A549 (cell line): ENCODE data around the gene ALG14. TPM values are rescaled to one million over a fixed set of nuclear protein-coding genes. Genes with fewer than 3 reads are reported as not detected.
"Not testable (repeated sequence)": the region's sequence is repeated elsewhere in the genome, so short reads cannot be mapped to it uniquely, and the experiment has no call there.

Source experiments
- ATAC-seq, 2 experiments: fragments of 200-7000 bp in 1 of 2; fragments of >200 bp in 1 of 2; cut with Nextera tagmentation in 1 of 2; cut with Tn5 transposase in 1 of 2; 3 replicates each; pipeline versions ENCODE4 v1.8.0 to v1.9.1; 2018 to 2020; ENCODE audit warnings: mild to moderate bottlenecking in 1 of 2, moderate library complexity in 1 of 2
- CTCF ChIA-PET: fragments of 300-600 bp; sonication (Branson Sonifier 250); formaldehyde crosslinking; extraction: SDS; loops from one replicate; lab custom pipeline; 2021; ENCODE audit warnings: antibody characterized with exemption, inconsistent platforms; lab: Yijun Ruan, JAX
- POLR2A ChIA-PET: fragments of 350-600 bp; formaldehyde crosslinking; extraction: SDS; loops from one replicate; lab custom pipeline; 2021; ENCODE audit warnings: antibody characterized with exemption, inconsistent platforms; lab: Yijun Ruan, JAX
- DNase-seq, 2 experiments: peaks; one replicate each; pipeline versions ENCODE4 v3.0.0 to v3.0.0-alpha.2; 2011 to 2016; ENCODE audit warnings: low read depth in 1 of 2, low spot score in 1 of 2
- FAIRE-seq: peaks from 2 replicates; lab custom pipeline; 2011; peaks lifted over from hg19 to GRCh38; lab: Jason Lieb, UNC
- H3K27ac ChIP-seq, 2 experiments: fragments of >200 bp; sonication (Bioruptor Twin); formaldehyde crosslinking; 3 replicates each; pipeline ENCODE4 v1.5.1; 2016 to 2017
- H3K4me1 ChIP-seq: fragments of >200 bp; sonication (Bioruptor Twin); formaldehyde crosslinking; 3 replicates; pipeline ENCODE4 v1.6.1; 2016
- H3K4me2 ChIP-seq: fragments of >200 bp; sonication (Bioruptor Twin); formaldehyde crosslinking; 3 replicates; pipeline ENCODE4 v1.6.1; 2016
- H3K4me3 ChIP-seq: fragments of >200 bp; sonication (Bioruptor Twin); formaldehyde crosslinking; 3 replicates; pipeline ENCODE4 v1.5.1; 2016
- H3K9me3 ChIP-seq: fragments of >200 bp; sonication (Bioruptor Twin); formaldehyde crosslinking; 3 replicates; pipeline ENCODE4 v1.6.1; 2016
- BHLHE40 ChIP-seq: IDR thresholded peaks from 2 replicates; pipeline ENCODE4 v1.6.1; 2012; ENCODE audit warnings: low read depth, low read length, inconsistent platforms
- CEBPB ChIP-seq, 2 experiments: fragments of >200 bp in 1 of 2; sonication (Bioruptor Twin) in 1 of 2; formaldehyde crosslinking in 1 of 2; IDR thresholded peaks; 2 replicates each; pipeline ENCODE4 v1.6.1; 2012 to 2016
- CHD2 ChIP-seq: fragments of 150-350 bp; IDR thresholded peaks from 2 replicates; pipeline ENCODE4 v1.6.1; 2014; ENCODE audit warnings: low read length; ENCODE audit not compliant: partially characterized antibody
- EHMT2 ChIP-seq: fragments of 200-600 bp; sonication (generic); IDR thresholded peaks from 2 replicates; pipeline ENCODE4 v1.6.1; 2016; ENCODE audit warnings: antibody characterized with exemption, low read depth, mild to moderate bottlenecking, moderate library complexity
- ESRRA ChIP-seq: fragments of 150-350 bp; IDR thresholded peaks from 2 replicates; pipeline ENCODE4 v1.6.1; 2014; ENCODE audit warnings: mild to moderate bottlenecking, low read length, borderline replicate concordance
- HDAC2 ChIP-seq: fragments of 200-600 bp; sonication (generic); IDR thresholded peaks from 2 replicates; pipeline ENCODE4 v1.6.1; 2016
- HOXB13 ChIP-seq: fragments of 250-450 bp; sonication (Bioruptor Pico); IDR thresholded peaks from 2 replicates; pipeline ENCODE4 v1.5.0; 2020; ENCODE audit warnings: low read depth, mild to moderate bottlenecking, moderate library complexity
- JUN ChIP-seq, 2 experiments: fragments of >200 bp; sonication (Bioruptor Twin); formaldehyde crosslinking; IDR thresholded peaks; 2 replicates in 1 of 2; 3 replicates in 1 of 2; pipeline ENCODE4 v1.6.1; 2016 to 2017
- KDM1A ChIP-seq: fragments of 200-600 bp; sonication (generic); IDR thresholded peaks from 2 replicates; pipeline ENCODE4 v1.6.1; 2016; ENCODE audit warnings: low read depth, mild to moderate bottlenecking
- KDM5A ChIP-seq: fragments of 200-600 bp; sonication (generic); IDR thresholded peaks from 2 replicates; pipeline ENCODE4 v1.6.1; 2016; ENCODE audit warnings: antibody characterized with exemption, mild to moderate bottlenecking
- MAFK ChIP-seq: fragments of 450-650 bp; IDR thresholded peaks from 2 replicates; pipeline ENCODE4 v1.6.1; 2014; ENCODE audit not compliant: partially characterized antibody
- MAZ ChIP-seq: fragments of 150-350 bp; IDR thresholded peaks from 2 replicates; pipeline ENCODE4 v1.6.1; 2014; ENCODE audit warnings: antibody characterized with exemption, low read depth, low read length, borderline replicate concordance
- MYC ChIP-seq: IDR thresholded peaks from 2 replicates; pipeline ENCODE4 v1.6.1; 2012; ENCODE audit warnings: mild to moderate bottlenecking, inconsistent platforms, low read length, improper control_type of control experiment, borderline replicate concordance
- NR3C1 ChIP-seq: fragments of >200 bp; sonication (Bioruptor Twin); formaldehyde crosslinking; IDR thresholded peaks from 3 replicates; pipeline ENCODE4 v1.6.1; 2017
- POLR2A ChIP-seq: IDR thresholded peaks from 2 replicates; pipeline ENCODE4 v1.6.1; 2012; ENCODE audit warnings: mild to moderate bottlenecking, low read length
- POLR2AphosphoS2 ChIP-seq: conservative IDR thresholded peaks from 2 replicates; pipeline ENCODE4 v1.6.1; 2012; ENCODE audit warnings: low read length, improper control_type of control experiment, inconsistent platforms
- SMC3 ChIP-seq: fragments of >200 bp; sonication (Bioruptor Twin); formaldehyde crosslinking; IDR thresholded peaks from 3 replicates; pipeline ENCODE4 v1.6.1; 2018; ENCODE audit warnings: inconsistent platforms
- ZFP36 ChIP-seq: fragments of 450-650 bp; IDR thresholded peaks from 2 replicates; pipeline ENCODE4 v1.6.1; 2014; ENCODE audit warnings: borderline replicate concordance; ENCODE audit not compliant: partially characterized antibody
- ZNF302 ChIP-seq: fragments of 250-450 bp; sonication (Bioruptor Pico); IDR thresholded peaks from 2 replicates; pipeline ENCODE4 v1.9.0; 2021; ENCODE audit warnings: inconsistent platforms, mild to moderate bottlenecking, moderate library complexity
- WGBS: methylation state at CpG from one replicate; pipeline ENCODE4 v1.1.6; 2017; ENCODE audit errors: missing lambda C conversion rate; 5-methylcytosine and 5-hydroxymethylcytosine counted together
- polyA plus RNA-seq, 4 experiments: library from polyadenylated mRNA; depleted of rRNA in 3 of 4; stranded (reverse); fragments of >200 nt; fragmentation: RNase III in 1 of 4; extraction: RNeasy Plus Mini Kit Qiagen cat#74134 plus additional on column Dnase treatment in 1 of 4; gene quantifications; 2 replicates in 3 of 4; 3 replicates in 1 of 4; pipeline ENCODE4 v1.2.3, GENCODE V29; 2011 to 2017
- TF ChIP-seq, protein P1 (sequence below): fragments of 250-450 bp; sonication (Bioruptor Pico); IDR thresholded peaks from 2 replicates; pipeline ENCODE4 v1.5.0; 2021; ENCODE audit warnings: mild to moderate bottlenecking, moderate library complexity, borderline replicate concordance
- TF ChIP-seq, protein P2 (sequence below): IDR thresholded peaks from 2 replicates; pipeline ENCODE4 v1.6.1; 2012
- TF ChIP-seq, protein P3 (sequence below): fragments of 200-600 bp; sonication (generic); IDR thresholded peaks from 2 replicates; pipeline ENCODE4 v1.6.1; 2016; ENCODE audit warnings: antibody characterized with exemption, mild to moderate bottlenecking, moderate library complexity

The ALG14 gene
- polyA plus RNA-seq, 2 of the 4 experiments (the other 2 are of a cell fraction), result 5.0 to 5.4 TPM

DNA sequence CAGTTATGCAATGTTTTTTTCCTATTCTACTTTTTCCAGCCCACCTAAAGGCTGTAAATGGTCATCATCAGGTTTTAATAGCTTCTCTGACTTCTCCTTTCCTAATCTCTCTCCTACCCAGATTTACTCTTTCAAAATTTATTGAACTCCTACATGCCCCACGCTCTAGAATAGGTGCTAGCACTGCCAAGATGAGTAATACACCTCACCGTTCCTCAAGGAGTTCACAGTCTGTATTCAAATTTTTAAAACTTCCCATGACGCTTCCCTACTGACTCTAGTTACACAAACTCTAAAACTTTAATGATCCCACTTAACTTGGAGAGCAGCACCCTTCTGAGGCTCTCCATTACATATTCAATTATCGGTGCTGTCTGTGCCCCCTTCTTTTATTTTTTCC is 51.6 kb downstream of the ALG14 start:
- FAIRE-seq (no peak), DNase-seq (no peak)

GRCh38 chr1:95019466-95019865 is 53.3 kb downstream of the ALG14 start:
- ATAC-seq, result not testable (repeated sequence)

More for the DNA sequence above, 51.6 kb downstream of the ALG14 start:
- Histone ChIP-seq H3K4me1 (peaks cover 38% of the 10 kb centered on the region), H3K4me2 (0 out of 3 replicates have a peak overlapping the region, but pooled peaks have one; percentile 3), H3K9me3 (no peaks in the 10 kb centered on the region; the same call in 2 of the 3 replicates), H3K4me3 (no peak overlapping the region), H3K27ac (0 out of 6 replicates have a peak overlapping the region, but pooled peaks of 1 of the 2 experiments have one; percentile 43)
- TF ChIP-seq ZFP36, result no peak
- TF ChIP-seq, protein P1, sequence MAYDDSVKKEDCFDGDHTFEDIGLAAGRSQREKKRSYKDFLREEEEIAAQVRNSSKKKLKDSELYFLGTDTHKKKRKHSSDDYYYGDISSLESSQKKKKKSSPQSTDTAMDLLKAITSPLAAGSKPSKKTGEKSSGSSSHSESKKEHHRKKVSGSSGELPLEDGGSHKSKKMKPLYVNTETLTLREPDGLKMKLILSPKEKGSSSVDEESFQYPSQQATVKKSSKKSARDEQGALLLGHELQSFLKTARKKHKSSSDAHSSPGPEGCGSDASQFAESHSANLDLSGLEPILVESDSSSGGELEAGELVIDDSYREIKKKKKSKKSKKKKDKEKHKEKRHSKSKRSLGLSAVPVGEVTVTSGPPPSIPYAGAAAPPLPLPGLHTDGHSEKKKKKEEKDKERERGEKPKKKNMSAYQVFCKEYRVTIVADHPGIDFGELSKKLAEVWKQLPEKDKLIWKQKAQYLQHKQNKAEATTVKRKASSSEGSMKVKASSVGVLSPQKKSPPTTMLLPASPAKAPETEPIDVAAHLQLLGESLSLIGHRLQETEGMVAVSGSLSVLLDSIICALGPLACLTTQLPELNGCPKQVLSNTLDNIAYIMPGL (CRISPR knock-in tag), result no peak
- no peak for TF ChIP-seq SMC3
- TF ChIP-seq BHLHE40, result no peak
- no peak for TF ChIP-seq CHD2
- ChIA-PET CTCF (interaction anchor here (1.1 to 1.3 kb wide), 2 partner anchors 21 to 167 kb away, joined by 3 to 5 read pairs; no protein-coding TSS in a partner anchor), POLR2A (no interaction called here)
- no peak for ATAC-seq
- WGBS, result 75% methylated on average over 4 of the region's 4 CpGs

DNA sequence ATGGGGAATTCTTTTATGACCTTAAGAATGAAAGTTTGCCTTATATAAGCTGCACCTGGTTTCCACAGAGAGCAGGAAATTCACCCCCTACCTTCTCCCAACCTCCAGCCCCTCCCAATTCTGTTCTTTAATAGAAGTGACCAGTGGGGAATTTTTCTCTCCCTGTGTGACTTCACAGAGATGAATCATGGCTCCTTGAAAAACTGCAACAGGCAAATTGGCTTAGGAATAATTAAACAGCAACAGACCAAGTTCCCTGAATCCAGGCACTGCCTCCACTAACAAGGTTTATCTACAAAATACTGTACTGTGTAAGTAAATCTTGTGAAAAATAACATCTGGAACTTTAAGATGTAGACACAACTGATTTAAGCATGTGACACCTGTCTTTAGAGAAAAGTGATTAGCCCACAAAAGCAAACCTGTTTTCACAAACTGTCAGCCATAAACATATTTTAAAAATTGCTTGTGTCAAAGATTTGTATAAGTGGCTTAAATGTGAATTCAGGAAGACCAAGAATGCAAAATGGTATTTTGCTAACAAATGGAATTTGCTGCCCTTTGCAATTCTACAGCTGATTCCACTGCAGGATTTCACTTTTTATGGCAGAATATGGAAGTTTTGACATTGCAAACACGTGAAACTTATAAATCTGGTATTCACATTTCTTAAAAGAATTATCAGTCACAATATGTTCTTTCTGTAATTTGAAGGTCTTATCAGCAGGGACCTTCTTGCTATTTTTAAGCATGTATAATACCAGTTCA is 54.0 kb downstream of the ALG14 start:
- Histone ChIP-seq H3K27ac (peak overlapping the region in 1 of 2 experiments; percentile 59; a peak in 1 of 6 replicates), H3K9me3 (no peaks in the 10 kb centered on the region), H3K4me3 (no peak overlapping the region), H3K4me1 (peaks cover 39% of the 10 kb centered on the region), H3K4me2 (peak overlapping the region; percentile 51)
- TF ChIP-seq HOXB13 (CRISPR knock-in tag), result no peak
- TF ChIP-seq MAFK, result peak; percentile 37
- POLR2A ChIA-PET, result no interaction called here
- FAIRE-seq (no peak), DNase-seq (peak in 1 of 2 experiments; percentile 5), ATAC-seq (no peak)
- CTCF ChIA-PET, result interaction anchor here (1.2 to 1.3 kb wide), 2 partner anchors 23 to 25 kb away, joined by 3 read pairs; no protein-coding TSS in a partner anchor
- 18% methylated on average over 1 of the region's 1 CpG for WGBS

More at GRCh38 chr1:95019466-95019865, 53.3 kb downstream of the ALG14 start:
- FAIRE-seq, H3K4me2 ChIP-seq, H3K4me3 ChIP-seq, H3K27ac ChIP-seq, POLR2A ChIA-PET, DNase-seq, H3K9me3 ChIP-seq, CTCF ChIA-PET: not testable (repeated sequence)
- peaks cover 38% of the 10 kb centered on the region for H3K4me1 ChIP-seq
- WGBS, result 93% methylated on average over 6 of the region's 6 CpGs

- DNase-seq (no peak), ATAC-seq (no peak), FAIRE-seq (no peak)
- CTCF ChIA-PET, result interaction anchor here (1.2 to 1.3 kb wide), 2 partner anchors 24 to 26 kb away, joined by 3 read pairs; no protein-coding TSS in a partner anchor
- H3K9me3 ChIP-seq, result no peaks in the 10 kb centered on the region
- no peak overlapping the region for H3K27ac ChIP-seq
- no peak overlapping the region for H3K4me3 ChIP-seq
- no peak overlapping the region for H3K4me2 ChIP-seq
- POLR2A ChIA-PET, result no interaction called here
- TF ChIP-seq CHD2 (no peak), MYC (no peak), HOXB13 (CRISPR knock-in tag) (no peak), KDM5A (no peak), POLR2AphosphoS2 (no peak), EHMT2 (no peak), KDM1A (no peak), JUN (IDR thresholded peaks at IDR 0.05) (no peak), ESRRA (no peak), MAZ (no peak), NR3C1 (no peak), POLR2A (no peak), ZNF302 (CRISPR knock-in tag) (no peak), BHLHE40 (no peak), HDAC2 (no peak), CEBPB (IDR thresholded peaks at IDR 0.05) (no peak)
- TF ChIP-seq, protein P2, sequence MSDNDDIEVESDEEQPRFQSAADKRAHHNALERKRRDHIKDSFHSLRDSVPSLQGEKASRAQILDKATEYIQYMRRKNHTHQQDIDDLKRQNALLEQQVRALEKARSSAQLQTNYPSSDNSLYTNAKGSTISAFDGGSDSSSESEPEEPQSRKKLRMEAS, result no peak
- TF ChIP-seq, protein P3, sequence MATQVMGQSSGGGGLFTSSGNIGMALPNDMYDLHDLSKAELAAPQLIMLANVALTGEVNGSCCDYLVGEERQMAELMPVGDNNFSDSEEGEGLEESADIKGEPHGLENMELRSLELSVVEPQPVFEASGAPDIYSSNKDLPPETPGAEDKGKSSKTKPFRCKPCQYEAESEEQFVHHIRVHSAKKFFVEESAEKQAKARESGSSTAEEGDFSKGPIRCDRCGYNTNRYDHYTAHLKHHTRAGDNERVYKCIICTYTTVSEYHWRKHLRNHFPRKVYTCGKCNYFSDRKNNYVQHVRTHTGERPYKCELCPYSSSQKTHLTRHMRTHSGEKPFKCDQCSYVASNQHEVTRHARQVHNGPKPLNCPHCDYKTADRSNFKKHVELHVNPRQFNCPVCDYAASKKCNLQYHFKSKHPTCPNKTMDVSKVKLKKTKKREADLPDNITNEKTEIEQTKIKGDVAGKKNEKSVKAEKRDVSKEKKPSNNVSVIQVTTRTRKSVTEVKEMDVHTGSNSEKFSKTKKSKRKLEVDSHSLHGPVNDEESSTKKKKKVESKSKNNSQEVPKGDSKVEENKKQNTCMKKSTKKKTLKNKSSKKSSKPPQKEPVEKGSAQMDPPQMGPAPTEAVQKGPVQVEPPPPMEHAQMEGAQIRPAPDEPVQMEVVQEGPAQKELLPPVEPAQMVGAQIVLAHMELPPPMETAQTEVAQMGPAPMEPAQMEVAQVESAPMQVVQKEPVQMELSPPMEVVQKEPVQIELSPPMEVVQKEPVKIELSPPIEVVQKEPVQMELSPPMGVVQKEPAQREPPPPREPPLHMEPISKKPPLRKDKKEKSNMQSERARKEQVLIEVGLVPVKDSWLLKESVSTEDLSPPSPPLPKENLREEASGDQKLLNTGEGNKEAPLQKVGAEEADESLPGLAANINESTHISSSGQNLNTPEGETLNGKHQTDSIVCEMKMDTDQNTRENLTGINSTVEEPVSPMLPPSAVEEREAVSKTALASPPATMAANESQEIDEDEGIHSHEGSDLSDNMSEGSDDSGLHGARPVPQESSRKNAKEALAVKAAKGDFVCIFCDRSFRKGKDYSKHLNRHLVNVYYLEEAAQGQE, result no peak
- 88% methylated on average over 1 of the region's 1 CpG for WGBS
- H3K4me1 ChIP-seq, result peaks cover 30% of the 10 kb centered on the region
Measured at GRCh38 chr1:95017775-95018174, 55.0 kb downstream of the ALG14 start.
